NCI-H2029 (cell line): ENCODE results near the gene LSM14B.
A peak's percentile ranks its signal among the peaks of the same experiment; 100 is the strongest.
"Not testable (repeated sequence)": the region's sequence is repeated elsewhere in the genome, so short reads cannot be mapped to it uniquely, and the experiment has no call there.

Experiments
- DNase-seq: peaks from one replicate; lab custom pipeline; 2025; lab: John Stamatoyannopoulos, UW

The LSM14B gene

GRCh38 chr20:62112368-62112767 is 9.9 kb upstream of the LSM14B start:
- DNase-seq: no peak

- DNase-seq: no peak
Measured at GRCh38 chr20:62114894-62115293, 7.4 kb upstream of the LSM14B start.

- DNase-seq: not testable (repeated sequence)
Measured at GRCh38 chr20:62115800-62116407, 6.4 kb upstream of the LSM14B start.

- DNase-seq: no peak
Measured at GRCh38 chr20:62116558-62117361, 5.5 kb upstream of the LSM14B start.

- peak; percentile 72 for DNase-seq
Measured at GRCh38 chr20:62117362-62117646, 5.0 kb upstream of the LSM14B start.

- DNase-seq: no peak
Measured at GRCh38 chr20:62117658-62118057, 4.6 kb upstream of the LSM14B start.

GRCh38 chr20:62118113-62119043 is 3.9 kb upstream of the LSM14B start:
- DNase-seq: no peak

GRCh38 chr20:62119115-62119514 is 3.2 kb upstream of the LSM14B start:
- DNase-seq: no peak

GRCh38 chr20:62119591-62120364 is 2.5 kb upstream of the LSM14B start:
- DNase-seq: no peak

GRCh38 chr20:62120365-62120762 is 1.9 kb upstream of the LSM14B start:
- no peak for DNase-seq

- DNase-seq: no peak
Measured at GRCh38 chr20:62120990-62121775, 1.1 kb upstream of the LSM14B start.

GRCh38 chr20:62122654-62123449 is 577 bp downstream of the LSM14B start:
- peak; percentile 49 for DNase-seq

- no peak for DNase-seq
Measured at GRCh38 chr20:62123450-62124118, 1.3 kb downstream of the LSM14B start.

- no peak for DNase-seq
Measured at GRCh38 chr20:62126141-62126540, 3.9 kb downstream of the LSM14B start.

GRCh38 chr20:62127799-62128198 is 5.5 kb downstream of the LSM14B start:
- DNase-seq: no peak

- no peak for DNase-seq
Measured at GRCh38 chr20:62128502-62128901, 6.2 kb downstream of the LSM14B start.

- no peak for DNase-seq
Measured at GRCh38 chr20:62129731-62130531, 7.7 kb downstream of the LSM14B start.

- no peak for DNase-seq
Measured at GRCh38 chr20:62131560-62132320, 9.5 kb downstream of the LSM14B start.
